NB4 (cell line): ENCODE results near the gene FOXJ1.

ENCODE experiments used
- DNase-seq: peaks from one replicate; pipeline ENCODE4 v3.0.0; 2010; ENCODE audit warnings: low read depth
- H3K4me3 ChIP-seq: one replicate; pipeline ENCODE4 v1.5.1; 2011; ENCODE audit warnings: mild to moderate bottlenecking, low read depth, low read length, moderate library complexity
- MYC ChIP-seq: IDR thresholded peaks from 2 replicates; pipeline ENCODE4 v1.6.1; 2011; ENCODE audit warnings: low read depth, low read length
- POLR2A ChIP-seq: IDR thresholded peaks from 2 replicates; pipeline ENCODE4 v1.6.1; 2011; ENCODE audit warnings: mild to moderate bottlenecking; ENCODE audit not compliant: insufficient read length; ENCODE audit errors: extremely low read depth
- TF ChIP-seq, protein P1 (sequence below): IDR thresholded peaks from one replicate; pipeline ENCODE4 v1.5.1; 2012; ENCODE audit warnings: low read depth, low read length
- TF ChIP-seq, protein P2 (sequence below): IDR thresholded peaks from 2 replicates; pipeline ENCODE4 v1.6.1; 2011; ENCODE audit warnings: low read depth, low read length

The FOXJ1 gene

DNA sequence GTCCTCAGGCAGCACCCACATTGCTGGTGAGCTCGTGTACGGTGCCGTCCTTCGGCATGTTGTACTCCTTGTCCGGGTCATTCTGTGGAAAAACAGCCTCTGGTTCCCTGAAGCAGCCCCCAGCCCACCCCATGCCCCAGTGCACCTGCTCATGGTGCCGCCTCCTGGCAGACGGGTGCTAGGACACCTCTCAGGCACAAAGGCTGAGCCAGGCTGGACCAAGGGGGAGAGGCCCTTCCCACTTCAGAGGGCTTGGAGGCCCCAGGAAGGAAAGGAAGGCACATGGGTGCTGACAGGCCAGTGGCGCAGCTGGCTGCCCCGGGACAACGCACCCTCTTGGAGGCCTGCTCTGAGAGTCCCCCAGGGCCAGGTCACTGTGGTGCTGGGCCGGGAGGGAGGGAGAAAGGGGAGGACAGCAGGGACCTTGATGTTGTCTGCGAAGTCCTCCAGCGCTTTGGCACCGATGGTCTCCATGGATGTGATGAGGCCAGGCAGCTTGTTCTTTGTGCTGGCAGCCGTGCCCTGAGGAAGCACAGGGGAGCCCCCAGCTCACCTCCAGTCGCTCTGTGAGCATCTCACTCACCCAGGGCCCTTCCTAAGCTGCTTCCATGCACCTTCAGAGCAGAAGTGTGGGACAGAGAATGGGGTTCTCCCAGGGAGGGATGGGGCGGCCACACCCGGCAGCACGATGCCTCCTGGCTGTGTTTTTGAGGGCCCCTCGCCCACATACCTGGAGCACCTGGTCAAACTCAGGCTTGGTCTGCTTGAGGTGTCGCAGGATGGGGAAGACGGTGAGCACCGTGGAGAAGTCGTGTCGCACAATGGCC, 52.8 kb downstream of the FOXJ1 start:
- no peak for DNase-seq
- H3K4me3 ChIP-seq: no peak overlapping the region
- TF ChIP-seq MYC (no peak), POLR2A (no peak)
- TF ChIP-seq, protein P1, sequence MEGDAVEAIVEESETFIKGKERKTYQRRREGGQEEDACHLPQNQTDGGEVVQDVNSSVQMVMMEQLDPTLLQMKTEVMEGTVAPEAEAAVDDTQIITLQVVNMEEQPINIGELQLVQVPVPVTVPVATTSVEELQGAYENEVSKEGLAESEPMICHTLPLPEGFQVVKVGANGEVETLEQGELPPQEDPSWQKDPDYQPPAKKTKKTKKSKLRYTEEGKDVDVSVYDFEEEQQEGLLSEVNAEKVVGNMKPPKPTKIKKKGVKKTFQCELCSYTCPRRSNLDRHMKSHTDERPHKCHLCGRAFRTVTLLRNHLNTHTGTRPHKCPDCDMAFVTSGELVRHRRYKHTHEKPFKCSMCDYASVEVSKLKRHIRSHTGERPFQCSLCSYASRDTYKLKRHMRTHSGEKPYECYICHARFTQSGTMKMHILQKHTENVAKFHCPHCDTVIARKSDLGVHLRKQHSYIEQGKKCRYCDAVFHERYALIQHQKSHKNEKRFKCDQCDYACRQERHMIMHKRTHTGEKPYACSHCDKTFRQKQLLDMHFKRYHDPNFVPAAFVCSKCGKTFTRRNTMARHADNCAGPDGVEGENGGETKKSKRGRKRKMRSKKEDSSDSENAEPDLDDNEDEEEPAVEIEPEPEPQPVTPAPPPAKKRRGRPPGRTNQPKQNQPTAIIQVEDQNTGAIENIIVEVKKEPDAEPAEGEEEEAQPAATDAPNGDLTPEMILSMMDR: no peak
- TF ChIP-seq, protein P2, sequence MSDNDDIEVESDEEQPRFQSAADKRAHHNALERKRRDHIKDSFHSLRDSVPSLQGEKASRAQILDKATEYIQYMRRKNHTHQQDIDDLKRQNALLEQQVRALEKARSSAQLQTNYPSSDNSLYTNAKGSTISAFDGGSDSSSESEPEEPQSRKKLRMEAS: no peak

DNA sequence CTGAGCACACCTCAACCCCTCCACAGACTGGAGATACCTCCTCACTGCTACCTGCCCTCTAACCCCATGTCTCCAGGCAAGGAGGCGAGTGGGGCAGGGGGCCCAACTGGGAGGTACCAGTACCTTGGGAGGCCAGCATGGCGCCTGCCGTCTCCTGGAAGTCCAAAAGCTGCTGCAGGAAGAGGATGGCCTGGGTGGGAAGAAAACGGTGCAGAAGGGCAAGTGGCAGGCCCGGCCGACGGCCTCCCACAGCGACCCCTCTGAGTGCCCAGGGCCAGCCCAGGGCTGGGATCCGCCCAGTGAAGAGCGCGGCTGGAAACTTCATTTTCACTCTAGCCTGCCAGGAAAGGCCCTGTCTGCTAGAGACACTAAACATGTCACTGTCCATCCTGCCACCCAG, 53.5 kb downstream of the FOXJ1 start:
- DNase-seq: no peak
- H3K4me3 ChIP-seq: no peak overlapping the region
- TF ChIP-seq MYC (no peak), POLR2A (no peak)
- TF ChIP-seq, protein P2: no peak
- TF ChIP-seq, protein P1: no peak

DNA sequence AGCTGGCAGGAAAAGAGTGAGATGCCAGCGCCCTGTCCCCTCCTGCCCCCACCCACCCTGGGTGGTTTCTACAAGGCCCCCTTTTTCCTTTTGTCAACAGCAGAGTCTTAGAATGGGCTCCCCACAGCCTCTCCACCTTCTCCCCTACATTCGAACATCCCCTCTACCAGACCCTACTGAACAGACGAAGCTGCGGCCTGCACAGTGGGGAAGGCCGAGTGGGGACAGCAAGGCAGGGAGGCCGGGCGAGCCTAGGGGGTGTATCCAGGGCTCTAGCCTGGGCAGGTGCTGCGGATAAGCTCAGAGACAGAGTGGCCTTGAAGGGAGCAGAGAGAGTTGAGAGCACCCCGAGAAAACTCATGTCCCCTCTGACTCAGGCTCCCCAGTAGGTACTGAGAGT, 54.7 kb downstream of the FOXJ1 start:
- no peak for DNase-seq
- no peak for TF ChIP-seq POLR2A
- no peak for TF ChIP-seq MYC
- TF ChIP-seq, protein P2: no peak
- TF ChIP-seq, protein P1: no peak
- no peak overlapping the region for H3K4me3 ChIP-seq
